Stimulated activated CD4-positive, alpha-beta T cell treated with anti-CD3 and anti-CD28 coated beads, TNF-alpha, amount 100 ng/mL, for 1 hour (primary cell): Measurements from ENCODE around the gene LUZP2.

Source experiments
- DNase-seq, 3 donors: peaks; one replicate each; pipeline ENCODE4 v3.0.0-alpha.2; 2020; ENCODE audit warnings: low read depth in 3 of 3, low spot score in 1 of 3

The LUZP2 gene

GRCh38 chr11:24560324-24560723 lies 63.5 kb downstream of the LUZP2 start:
- DNase-seq = no peak

DNA sequence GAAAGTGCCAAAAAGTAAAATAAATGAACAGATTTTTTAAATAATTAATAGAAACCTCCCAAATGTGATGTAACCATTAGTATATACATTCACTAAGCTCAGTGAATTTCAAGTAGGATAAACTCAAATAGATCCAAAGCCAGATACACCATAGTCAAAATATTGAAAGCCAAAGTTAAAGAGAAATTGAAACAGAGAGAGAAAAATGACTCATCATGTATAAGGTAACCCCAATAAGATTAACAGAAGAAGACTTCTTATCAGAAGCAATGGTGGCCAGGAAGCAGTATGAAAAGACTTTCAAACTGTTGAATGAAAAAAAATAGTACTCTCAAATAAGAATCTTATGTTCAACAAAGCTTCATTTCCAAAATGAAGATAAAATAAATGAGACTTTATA lies 70.5 kb downstream of the LUZP2 start:
- no peak for DNase-seq

- DNase-seq = no peak
These were observed 75.5 kb downstream of the LUZP2 start for GRCh38 chr11:24572376-24572775.

DNA sequence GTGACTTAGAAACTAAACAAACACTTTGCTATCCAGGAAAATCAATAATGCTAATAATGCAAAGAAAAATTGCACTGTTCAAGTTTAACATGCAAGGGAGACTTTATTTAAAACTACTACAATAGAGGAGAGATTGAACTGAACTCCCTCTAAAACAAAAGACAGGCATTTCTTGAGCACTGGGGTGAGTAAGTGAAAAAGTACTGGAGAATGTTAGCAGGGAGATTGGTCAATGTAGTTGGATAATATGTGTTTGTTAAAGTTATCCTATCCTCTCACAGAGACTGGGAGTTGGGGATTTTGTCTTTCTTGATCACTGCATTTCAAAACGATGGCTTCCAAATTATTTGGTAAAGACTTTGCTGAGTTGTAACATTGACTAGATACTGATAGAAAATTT lies 77.6 kb downstream of the LUZP2 start:
- DNase-seq = no peak

DNA sequence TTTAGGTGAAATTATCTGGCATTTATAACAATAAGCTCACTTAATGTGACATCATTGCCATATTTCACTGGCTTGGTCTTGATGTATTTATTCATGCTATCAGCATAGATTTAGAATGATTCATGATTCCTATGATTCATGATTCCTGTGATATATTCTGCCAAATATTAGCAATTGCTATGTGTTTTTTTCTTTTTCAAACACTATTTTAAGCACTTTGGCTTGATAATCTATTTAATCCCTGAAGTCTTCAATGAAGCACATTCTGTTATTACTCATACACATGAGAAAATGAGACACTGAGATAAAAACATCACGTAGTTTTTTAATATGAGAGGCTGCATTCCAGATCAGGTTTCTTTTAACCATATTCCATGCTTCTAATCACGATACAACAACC lies 78.5 kb downstream of the LUZP2 start:
- DNase-seq = no peak

- DNase-seq = no peak
These were observed 88.3 kb downstream of the LUZP2 start for GRCh38 chr11:24585192-24585591.

GRCh38 chr11:24587635-24588034 lies 90.8 kb downstream of the LUZP2 start:
- DNase-seq = no peak

GRCh38 chr11:24588081-24588480 lies 91.2 kb downstream of the LUZP2 start:
- no peak for DNase-seq

- DNase-seq = no peak
These were observed 92.2 kb downstream of the LUZP2 start for GRCh38 chr11:24589064-24589463.

GRCh38 chr11:24591283-24591682 lies 94.4 kb downstream of the LUZP2 start:
- DNase-seq = no peak

DNA sequence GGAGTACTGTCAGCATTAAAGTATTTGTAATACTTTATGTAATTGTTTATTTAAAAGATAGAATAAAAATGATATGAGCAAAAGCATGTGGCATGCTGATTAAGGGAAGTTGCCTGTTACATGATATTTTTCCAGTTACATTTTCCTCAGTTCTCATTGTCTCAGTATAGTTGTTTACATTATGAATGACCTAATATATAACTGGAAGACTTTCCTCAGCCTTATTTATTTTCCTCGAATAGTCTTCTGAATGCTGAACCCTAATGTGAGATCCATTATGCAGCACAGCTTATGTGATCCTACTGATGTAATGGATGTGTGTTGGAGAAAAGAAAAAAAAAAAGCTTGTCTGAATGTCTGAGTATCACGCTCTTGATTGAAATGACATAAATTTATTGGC lies 95.5 kb downstream of the LUZP2 start:
- DNase-seq = no peak

DNA sequence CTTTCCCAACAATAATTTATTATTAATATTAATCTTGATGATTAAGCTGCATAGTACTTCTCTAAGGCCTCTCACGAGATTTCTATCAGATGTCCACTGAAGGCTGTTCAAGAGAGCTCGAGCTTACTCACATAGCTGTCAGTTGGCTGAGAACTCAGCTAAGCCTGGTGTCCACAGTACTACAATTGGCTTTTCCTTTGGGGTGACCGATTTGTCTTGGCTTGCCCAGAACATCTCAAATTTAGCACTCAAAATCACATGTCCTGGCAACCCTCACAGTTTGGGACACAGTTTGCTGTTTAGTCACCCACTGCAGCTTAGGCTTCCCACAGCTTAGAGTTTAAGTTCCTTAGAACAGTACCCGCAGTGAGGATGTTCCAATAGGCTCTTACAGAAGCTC lies 96.5 kb downstream of the LUZP2 start:
- no peak for DNase-seq

- DNase-seq = no peak
These were observed 97.5 kb downstream of the LUZP2 start for GRCh38 chr11:24594401-24594800.

- DNase-seq = no peak
These were observed 101.8 kb downstream of the LUZP2 start for GRCh38 chr11:24598641-24599040.

GRCh38 chr11:24609192-24610119 lies 112.6 kb downstream of the LUZP2 start:
- no peak for DNase-seq

GRCh38 chr11:24615451-24616160 lies 118.8 kb downstream of the LUZP2 start:
- no peak for DNase-seq

DNA sequence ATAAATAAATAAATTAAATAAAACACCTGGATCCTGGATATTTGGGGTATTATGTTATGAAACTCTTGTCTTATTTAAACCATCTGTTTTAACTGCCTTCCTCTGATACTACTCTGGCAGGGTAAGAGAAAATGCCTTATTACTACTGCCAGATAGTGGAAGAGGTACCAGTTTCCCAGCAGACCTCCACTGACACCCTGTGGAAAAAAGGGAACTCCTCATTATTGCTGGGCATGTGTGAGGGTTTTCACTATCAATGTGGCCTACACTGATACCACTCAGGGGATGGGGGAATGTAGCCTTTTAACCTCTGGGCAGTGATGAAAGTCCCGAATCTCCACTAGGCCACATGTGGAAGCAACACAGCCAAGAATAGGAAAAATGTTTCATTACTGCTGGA lies 121.0 kb downstream of the LUZP2 start:
- DNase-seq = no peak

- DNase-seq = no peak
These were observed 123.0 kb downstream of the LUZP2 start for GRCh38 chr11:24619900-24620299.

DNA sequence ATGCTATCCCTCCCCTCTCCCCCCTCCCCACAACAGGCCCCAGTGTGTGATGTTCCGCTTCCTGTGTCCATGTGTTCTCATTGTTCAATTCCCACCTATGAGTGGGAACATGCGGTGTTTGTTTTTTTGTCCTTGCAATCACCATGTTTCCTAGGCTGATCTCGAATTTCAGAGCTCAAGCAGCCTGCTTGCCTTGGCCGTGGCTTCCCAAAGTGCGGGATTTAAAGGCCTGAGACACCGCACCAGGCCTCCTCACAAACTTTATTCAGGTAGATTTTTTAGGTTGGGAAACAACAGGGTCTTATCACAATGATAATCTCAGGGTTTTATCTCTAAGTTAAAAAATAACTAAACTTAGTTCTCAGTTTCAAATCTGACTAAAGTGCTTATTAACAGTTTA lies 125.4 kb downstream of the LUZP2 start:
- DNase-seq = no peak

DNA sequence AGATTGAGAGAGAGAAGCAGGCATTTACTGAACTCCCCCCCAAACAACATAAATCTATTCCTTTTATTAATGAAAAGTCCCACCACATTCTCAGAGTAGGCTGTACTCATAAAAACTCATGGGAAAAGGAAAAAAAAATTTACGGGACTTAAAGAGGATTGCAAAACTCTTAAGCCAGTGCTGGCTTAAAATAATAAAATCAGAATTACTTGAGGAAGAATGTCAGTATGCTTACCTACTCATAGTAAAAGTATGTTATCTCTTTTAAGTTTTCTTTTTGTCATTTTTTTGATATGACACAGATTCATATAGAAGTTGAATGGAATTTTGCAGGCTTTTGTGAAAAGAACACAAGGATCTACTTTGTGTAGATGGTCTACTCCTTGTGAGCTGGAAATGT lies 126.3 kb downstream of the LUZP2 start:
- no peak for DNase-seq

GRCh38 chr11:24624432-24624831 lies 127.6 kb downstream of the LUZP2 start:
- no peak for DNase-seq

- DNase-seq = no peak
These were observed 129.1 kb downstream of the LUZP2 start for GRCh38 chr11:24625975-24626374.
